IPS DF 4.7 (cell line): ENCODE data around the gene RABL6.
"Not testable (repeated sequence)": the region's sequence is repeated elsewhere in the genome, so short reads cannot be mapped to it uniquely, and the experiment has no call there.

Experiments used
- DNase-seq: peaks from one replicate; pipeline ENCODE4 v3.0.0-alpha.2; 2013; ENCODE audit warnings: low spot score; ENCODE audit errors: extremely low read depth

The RABL6 gene

GRCh38 chr9:136793086-136793946 is 14.4 kb upstream of the RABL6 start:
- DNase-seq, result no peak

- DNase-seq, result no peak
Measured at GRCh38 chr9:136794281-136794999, 13.3 kb upstream of the RABL6 start.

- no peak for DNase-seq
Measured at GRCh38 chr9:136795000-136795348, 12.8 kb upstream of the RABL6 start.

GRCh38 chr9:136796238-136796774 is 11.4 kb upstream of the RABL6 start, which contains the start of gene CCDC183:
Gene CCDC183, plus strand, starts transcription at chr9:136796338. Its CDS starts 60 bp downstream, at chr9:136796398.
- DNase-seq, result no peak

- not testable (repeated sequence) for DNase-seq
Measured at GRCh38 chr9:136796775-136797347, 10.9 kb upstream of the RABL6 start.

- DNase-seq, result no peak
Measured at GRCh38 chr9:136798708-136799078, 9.1 kb upstream of the RABL6 start.

GRCh38 chr9:136799079-136799853 is 8.5 kb upstream of the RABL6 start:
- DNase-seq, result no peak

GRCh38 chr9:136799854-136800657 is 7.7 kb upstream of the RABL6 start:
- DNase-seq, result no peak

GRCh38 chr9:136802321-136802720 is 5.4 kb upstream of the RABL6 start:
- DNase-seq, result no peak

GRCh38 chr9:136803009-136803550 is 4.7 kb upstream of the RABL6 start:
- not testable (repeated sequence) for DNase-seq

- DNase-seq, result no peak
Measured at GRCh38 chr9:136803551-136804508, 3.9 kb upstream of the RABL6 start.

GRCh38 chr9:136804509-136805206 is 3.1 kb upstream of the RABL6 start:
- DNase-seq, result no peak

GRCh38 chr9:136805207-136805740 is 2.5 kb upstream of the RABL6 start:
- DNase-seq, result no peak

- DNase-seq, result no peak
Measured at GRCh38 chr9:136806067-136806466, 1.7 kb upstream of the RABL6 start.

GRCh38 chr9:136806631-136807201 is 1.0 kb upstream of the RABL6 start:
- no peak for DNase-seq

- no peak for DNase-seq
Measured at GRCh38 chr9:136808075-136808805, 492 bp downstream of the RABL6 start.

GRCh38 chr9:136808806-136809158 is 1.0 kb downstream of the RABL6 start:
- DNase-seq, result no peak
